ENCODE data around the gene FIGLA. TPM values are rescaled to one million over a fixed set of nuclear protein-coding genes. Genes with fewer than 3 reads are reported as not detected.

Gene FIGLA
- total RNA-seq, 1 experiment from 2014 or later = not detected

GRCh38 chr2:70784320-70784719, 6.1 kb downstream of the FIGLA start:
- no peak overlapping the region; a peak in 1 of 7 replicates for H3K27ac Mint-ChIP-seq
- Histone ChIP-seq H3K56ac (ENCODE audit: insufficient read length, low read depth, low read length) (no peak overlapping the region), H2BK15ac (ENCODE audit: low read depth, low read length) (no peak overlapping the region), H2BK5ac (ENCODE audit: insufficient read length, low read length) (no peak overlapping the region), H2BK12ac (ENCODE audit: insufficient read length, low read depth, low read length) (no peak overlapping the region), H3K23ac (ENCODE audit: insufficient read length, low read depth, low read length) (no peak overlapping the region), H2AFZ (ENCODE audit: low read length) (no peak overlapping the region), H4K8ac (replicated peaks; ENCODE audit: insufficient read length, low read depth, low read length) (no peak overlapping the region), H2AK5ac (ENCODE audit: insufficient read length, low read length) (no peak overlapping the region), H3K18ac (ENCODE audit: insufficient read length, low read depth, low read length) (no peak overlapping the region), H4K20me1 (ENCODE audit: control insufficient read depth, insufficient read depth, insufficient read length) (no peaks in the 10 kb centered on the region), H3K27ac (ENCODE audit: insufficient read length, low read depth, low read length) (no peak overlapping the region), H4K91ac (ENCODE audit: insufficient read length, low read depth, low read length) (no peak overlapping the region), H3K4me2 (ENCODE audit: insufficient read depth, insufficient read length, low read length) (no peak overlapping the region), H3K9ac (ENCODE audit: extremely low read depth, insufficient read length, low read length) (no peak overlapping the region), H3K79me1 (ENCODE audit: insufficient read depth, low read depth, low read length, poor library complexity, severe bottlenecking) (no peaks in the 10 kb centered on the region), H2BK20ac (ENCODE audit: low read depth, low read length, poor library complexity, severe bottlenecking) (no peak overlapping the region), H3K27me3 (ENCODE audit: insufficient read depth, low read length) (peaks cover 14% of the 10 kb centered on the region; the same call in 1 of the 2 replicates), H3K79me2 (ENCODE audit: insufficient read depth, low read length) (no peaks in the 10 kb centered on the region), H3K23me2 (ENCODE audit: insufficient read length, low read depth, low read length, poor library complexity, severe bottlenecking) (no peaks in the 10 kb centered on the region), H3K14ac (ENCODE audit: insufficient read depth, low read length) (no peak overlapping the region), H3K4me1 (ENCODE audit: insufficient read depth, low read length) (no peaks in the 10 kb centered on the region), H3K9me3 (ENCODE audit: control insufficient read depth, low read depth, low read length) (no peaks in the 10 kb centered on the region), H3T11ph (ENCODE audit: low read length) (no peak overlapping the region), H4K5ac (ENCODE audit: insufficient read length, low read depth, low read length) (no peak overlapping the region), H2BK120ac (ENCODE audit: low read depth, low read length, poor library complexity, severe bottlenecking) (no peak overlapping the region), H3K4ac (ENCODE audit: low read depth, low read length) (no peak overlapping the region)
- no CpG with 5 or more reads among the region's 2 CpGs for WGBS (ENCODE audit: extremely low coverage, insufficient read length, low lambda C conversion rate)
- peaks cover 12 to 16% of the 10 kb centered on the region in 2 experiments for H3K4me1 Mint-ChIP-seq
- no peak for DNase-seq
- H3K36me3 Mint-ChIP-seq (ENCODE audit: insufficient read depth in 1 of 3, low read depth in 3 of 3) = no peaks in the 10 kb centered on the region
- H3K9me3 Mint-ChIP-seq = no peaks in the 10 kb centered on the region
- H3K4me3 Mint-ChIP-seq = no peak overlapping the region
- TF ChIP-seq, protein P1, sequence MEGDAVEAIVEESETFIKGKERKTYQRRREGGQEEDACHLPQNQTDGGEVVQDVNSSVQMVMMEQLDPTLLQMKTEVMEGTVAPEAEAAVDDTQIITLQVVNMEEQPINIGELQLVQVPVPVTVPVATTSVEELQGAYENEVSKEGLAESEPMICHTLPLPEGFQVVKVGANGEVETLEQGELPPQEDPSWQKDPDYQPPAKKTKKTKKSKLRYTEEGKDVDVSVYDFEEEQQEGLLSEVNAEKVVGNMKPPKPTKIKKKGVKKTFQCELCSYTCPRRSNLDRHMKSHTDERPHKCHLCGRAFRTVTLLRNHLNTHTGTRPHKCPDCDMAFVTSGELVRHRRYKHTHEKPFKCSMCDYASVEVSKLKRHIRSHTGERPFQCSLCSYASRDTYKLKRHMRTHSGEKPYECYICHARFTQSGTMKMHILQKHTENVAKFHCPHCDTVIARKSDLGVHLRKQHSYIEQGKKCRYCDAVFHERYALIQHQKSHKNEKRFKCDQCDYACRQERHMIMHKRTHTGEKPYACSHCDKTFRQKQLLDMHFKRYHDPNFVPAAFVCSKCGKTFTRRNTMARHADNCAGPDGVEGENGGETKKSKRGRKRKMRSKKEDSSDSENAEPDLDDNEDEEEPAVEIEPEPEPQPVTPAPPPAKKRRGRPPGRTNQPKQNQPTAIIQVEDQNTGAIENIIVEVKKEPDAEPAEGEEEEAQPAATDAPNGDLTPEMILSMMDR (conservative IDR thresholded peaks at IDR 0.05) = no peak
- peaks cover 45% of the 10 kb centered on the region for H3K27me3 Mint-ChIP-seq (ENCODE audit: low read depth)

Data from H9 (cell line).